Progenitor cell of endocrine pancreas (in vitro differentiated cells): ENCODE data around the gene ATOH8. TPM values are rescaled to one million over a fixed set of nuclear protein-coding genes. Genes with fewer than 3 reads are reported as not detected.
A peak's percentile ranks its signal among the peaks of the same experiment; 100 is the strongest.

Experiments
- DNase-seq: peaks from one replicate; pipeline ENCODE4 v3.0.0; 2021; ENCODE audit warnings: low spot score; ENCODE audit not compliant: unreplicated experiment
- H3K27ac Mint-ChIP-seq: 2 replicates; pipeline ENCODE4 v1.8.0; 2021; ENCODE audit warnings: mild to moderate bottlenecking, moderate library complexity, mixed read lengths
- H3K27me3 Mint-ChIP-seq: 2 replicates; pipeline ENCODE4 v1.8.0; 2021; ENCODE audit warnings: mixed read lengths
- H3K36me3 Mint-ChIP-seq: 2 replicates; pipeline ENCODE4 v1.8.0; 2022; ENCODE audit warnings: mixed read lengths; ENCODE audit not compliant: insufficient read depth
- H3K4me1 Mint-ChIP-seq: 2 replicates; pipeline ENCODE4 v1.8.0; 2021; ENCODE audit warnings: low read depth, mixed read lengths
- H3K4me3 Mint-ChIP-seq: 2 replicates; pipeline ENCODE4 v1.8.0; 2021; ENCODE audit warnings: low read depth, mild to moderate bottlenecking, moderate library complexity, mixed read lengths
- H3K9me3 Mint-ChIP-seq: 2 replicates; pipeline ENCODE4 v1.8.0; 2021; ENCODE audit warnings: low read depth, mixed read lengths
- CTCF ChIP-seq: fragments of 200-600 bp; sonication (generic); IDR thresholded peaks from one replicate; pipeline ENCODE4 v1.5.0; 2021; ENCODE audit warnings: antibody characterized with exemption, mild to moderate bottlenecking; ENCODE audit not compliant: unreplicated experiment
- total RNA-seq: library from RNA; stranded (reverse); gene quantifications from 2 replicates; pipeline ENCODE4 v1.2.1, GENCODE V29; 2021

The ATOH8 gene
- total RNA-seq, 1 donor from 2014 or later = 1.3 TPM

- Mint-ChIP-seq H3K36me3 (no peaks in the 10 kb centered on the region), H3K9me3 (no peaks in the 10 kb centered on the region), H3K27ac (no peak overlapping the region)
These were observed 28.3 kb upstream of the ATOH8 start for GRCh38 chr2:85725451-85725850.

GRCh38 chr2:85727798-85728197, 26.0 kb upstream of the ATOH8 start:
- peaks cover 21% of the 10 kb centered on the region for H3K27me3 Mint-ChIP-seq
- no peak overlapping the region for H3K27ac Mint-ChIP-seq
- no peak for TF ChIP-seq CTCF
- no peaks in the 10 kb centered on the region for H3K36me3 Mint-ChIP-seq
- H3K9me3 Mint-ChIP-seq = no peaks in the 10 kb centered on the region
- H3K4me3 Mint-ChIP-seq = no peak overlapping the region
- DNase-seq = no peak
- no peaks in the 10 kb centered on the region for H3K4me1 Mint-ChIP-seq

More at GRCh38 chr2:85725451-85725850, 28.3 kb upstream of the ATOH8 start:
- no peak for TF ChIP-seq CTCF
- H3K4me3 Mint-ChIP-seq = no peak overlapping the region
- H3K27me3 Mint-ChIP-seq = peaks cover 21% of the 10 kb centered on the region
- DNase-seq = no peak
- H3K4me1 Mint-ChIP-seq = no peaks in the 10 kb centered on the region

GRCh38 chr2:85728342-85728741, 25.4 kb upstream of the ATOH8 start:
- Mint-ChIP-seq H3K36me3 (no peaks in the 10 kb centered on the region), H3K27me3 (peaks cover 21% of the 10 kb centered on the region), H3K9me3 (no peaks in the 10 kb centered on the region), H3K4me3 (no peak overlapping the region), H3K27ac (no peak overlapping the region), H3K4me1 (no peaks in the 10 kb centered on the region)
- TF ChIP-seq CTCF = no peak
- no peak for DNase-seq

- no peaks in the 10 kb centered on the region for H3K9me3 Mint-ChIP-seq
- H3K27ac Mint-ChIP-seq = no peak overlapping the region
- H3K4me3 Mint-ChIP-seq = no peak overlapping the region
- no peaks in the 10 kb centered on the region for H3K36me3 Mint-ChIP-seq
- DNase-seq = peak; percentile 86
- TF ChIP-seq CTCF = peak; percentile 98
- H3K27me3 Mint-ChIP-seq = peaks cover 21% of the 10 kb centered on the region
- no peaks in the 10 kb centered on the region for H3K4me1 Mint-ChIP-seq
These were observed 24.6 kb upstream of the ATOH8 start for GRCh38 chr2:85728883-85729824.

GRCh38 chr2:85729825-85730510, 23.8 kb upstream of the ATOH8 start:
- no peak for DNase-seq
- Mint-ChIP-seq H3K9me3 (no peaks in the 10 kb centered on the region), H3K36me3 (no peaks in the 10 kb centered on the region), H3K4me1 (no peaks in the 10 kb centered on the region), H3K27me3 (peaks cover 26% of the 10 kb centered on the region), H3K27ac (no peak overlapping the region), H3K4me3 (no peak overlapping the region)
- TF ChIP-seq CTCF = no peak
